NCI-H2227 (cell line): ENCODE measurements around the gene TXNL4A.

ENCODE experiments used
- DNase-seq: peaks from one replicate; lab custom pipeline; 2025; ENCODE audit not compliant: unreplicated experiment; lab: John Stamatoyannopoulos, UW

TXNL4A gene

DNA sequence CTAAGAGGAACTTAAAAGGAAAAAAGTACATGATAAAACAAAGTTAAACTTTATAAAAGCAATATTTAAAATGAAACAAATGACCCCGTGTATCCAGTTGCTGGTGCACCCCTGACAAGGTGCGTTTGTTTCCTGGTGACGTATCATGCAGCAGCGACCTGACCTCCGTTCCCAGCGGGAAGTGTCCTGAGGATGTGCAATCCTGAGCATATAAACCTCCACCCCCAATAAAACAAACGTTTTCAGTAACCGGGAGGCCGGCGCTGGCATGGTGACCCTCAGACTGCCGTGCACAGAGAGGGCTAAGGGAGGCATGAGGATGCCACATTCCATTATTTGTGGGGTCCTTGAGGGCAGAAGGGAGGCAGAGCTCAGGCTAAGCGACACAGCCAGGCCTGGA lies 51.7 kb downstream of the TXNL4A start:
- no peak for DNase-seq

DNA sequence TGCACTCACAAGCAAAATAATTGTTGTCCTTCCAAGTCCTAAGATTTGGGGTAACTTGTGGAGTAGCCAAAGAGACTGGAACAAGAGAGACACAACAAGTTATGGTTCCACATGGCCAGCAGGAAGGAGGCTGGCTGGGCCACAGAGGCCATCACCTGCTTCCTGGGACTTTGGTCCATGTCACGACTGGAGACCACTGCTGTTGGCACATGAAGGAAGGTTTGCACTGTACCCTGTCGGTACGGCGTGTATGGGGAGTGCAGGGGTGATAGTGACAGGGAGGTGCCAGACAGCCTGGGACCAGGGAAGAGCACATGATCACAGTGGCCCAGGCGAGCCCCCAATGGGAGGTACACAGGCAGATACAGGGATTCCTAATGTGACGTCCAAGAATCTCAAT lies 52.4 kb downstream of the TXNL4A start:
- DNase-seq, result no peak

DNA sequence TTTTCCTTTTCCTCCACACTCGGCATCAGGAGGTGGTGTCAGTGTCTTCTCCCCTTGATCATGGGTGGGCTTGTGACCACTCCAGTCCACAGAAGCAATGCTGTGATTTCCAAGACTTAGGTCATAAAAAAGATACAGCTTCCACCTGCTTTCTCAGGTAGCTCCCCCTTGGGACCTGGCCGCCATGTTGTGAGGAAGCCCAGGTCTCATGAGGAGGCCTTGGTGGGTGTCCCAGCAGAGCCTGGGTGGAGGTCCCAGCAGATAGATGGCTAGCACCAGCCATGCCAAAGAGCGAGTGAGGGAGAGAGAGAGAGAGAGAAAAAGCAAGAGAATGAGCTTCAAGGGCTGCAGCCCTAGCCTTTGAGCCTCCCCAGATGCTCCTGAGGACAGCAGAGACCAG lies 52.9 kb downstream of the TXNL4A start:
- DNase-seq, result no peak

DNA sequence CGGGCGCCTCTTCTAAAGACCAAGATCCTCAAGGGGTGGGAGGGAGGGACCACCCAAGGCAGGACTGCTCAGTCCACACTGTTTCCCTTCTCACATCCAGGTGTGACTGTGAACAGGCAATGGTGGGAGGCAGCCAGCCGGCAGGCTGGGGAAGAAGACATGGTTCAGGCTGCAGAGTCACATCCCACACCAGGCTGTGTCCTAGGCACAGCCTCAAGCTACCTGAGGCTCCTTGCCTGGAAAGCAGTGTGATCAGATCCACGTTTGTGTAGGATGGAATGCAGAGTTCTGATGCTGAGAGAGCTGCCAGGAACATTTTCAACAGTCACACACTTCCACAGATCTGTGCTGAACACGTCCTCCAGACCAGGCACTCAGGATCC lies 53.3 kb downstream of the TXNL4A start:
- no peak for DNase-seq

DNA sequence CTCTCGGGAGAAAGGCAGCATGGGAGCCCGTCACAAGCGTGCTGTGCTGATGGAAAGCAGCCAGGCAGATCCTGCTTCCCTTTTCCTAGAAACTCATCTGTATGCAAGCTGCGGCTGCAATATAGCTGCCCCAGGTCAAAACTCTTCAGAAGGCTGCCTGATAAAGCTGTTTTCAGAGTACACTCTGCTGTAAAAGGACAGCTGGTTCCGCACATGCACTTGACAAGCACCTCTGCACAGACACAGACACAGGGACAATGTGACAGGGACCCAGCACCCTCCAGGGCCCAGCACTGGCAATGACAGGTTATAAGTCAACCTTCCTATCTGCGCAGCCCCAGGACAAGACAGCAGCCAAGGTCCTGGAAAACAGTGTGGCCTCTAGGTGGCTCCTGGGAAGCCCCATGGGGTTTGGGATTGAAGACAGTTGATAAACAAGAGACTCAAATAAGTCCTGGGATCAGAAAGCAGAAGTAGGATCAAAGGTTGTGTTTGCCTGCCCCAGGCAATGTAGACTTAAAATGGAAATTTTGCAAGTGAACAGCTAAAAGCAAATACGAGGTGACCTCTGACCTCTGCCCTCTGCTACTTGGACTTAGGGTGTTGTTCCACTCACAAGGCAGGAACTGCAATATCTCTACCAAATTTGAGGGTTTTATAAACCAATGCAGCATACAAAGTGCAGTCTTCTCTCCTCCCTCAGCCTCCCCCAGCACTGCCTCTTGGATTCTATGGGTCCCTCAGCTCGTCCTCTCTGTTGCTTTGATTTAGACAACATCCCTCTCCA lies 53.9 kb downstream of the TXNL4A start:
- no peak for DNase-seq

DNA sequence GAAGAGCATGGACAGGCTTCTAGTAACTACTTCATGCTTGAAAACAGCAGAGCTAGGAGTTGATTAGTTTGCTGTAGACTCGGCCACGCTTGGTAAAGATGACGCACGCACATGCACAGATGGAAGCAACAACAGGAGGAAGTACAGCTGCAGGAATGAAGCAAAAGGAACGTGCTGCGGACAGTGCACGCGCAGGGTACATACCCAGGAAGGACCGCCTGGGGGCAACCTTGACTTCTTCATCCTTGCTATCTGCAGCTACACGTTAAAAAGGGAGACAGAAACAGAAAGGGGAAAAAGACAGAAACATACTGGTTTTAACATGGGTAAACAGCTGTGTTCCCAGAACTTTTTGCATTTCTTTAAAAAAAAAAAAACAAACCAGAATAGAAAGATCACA lies 54.6 kb downstream of the TXNL4A start:
- no peak for DNase-seq

DNA sequence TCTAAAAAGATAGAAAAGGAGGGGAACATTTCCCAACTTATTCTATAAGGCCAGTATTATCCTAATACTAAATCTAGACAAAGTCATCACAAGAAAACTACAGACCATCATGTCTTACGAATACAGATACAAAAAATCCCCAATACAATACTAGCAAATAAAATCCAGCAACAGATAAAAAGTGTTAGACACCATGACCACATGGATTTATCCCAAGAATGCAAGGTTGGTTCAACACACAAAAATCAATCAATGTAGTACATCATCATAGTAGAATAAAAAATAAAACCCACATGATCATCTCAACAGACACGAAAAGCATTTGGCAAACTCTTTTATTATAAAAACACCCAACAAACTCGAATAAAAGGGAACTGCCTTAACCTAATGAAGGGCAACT lies 55.5 kb downstream of the TXNL4A start:
- DNase-seq, result peak; percentile 7

DNA sequence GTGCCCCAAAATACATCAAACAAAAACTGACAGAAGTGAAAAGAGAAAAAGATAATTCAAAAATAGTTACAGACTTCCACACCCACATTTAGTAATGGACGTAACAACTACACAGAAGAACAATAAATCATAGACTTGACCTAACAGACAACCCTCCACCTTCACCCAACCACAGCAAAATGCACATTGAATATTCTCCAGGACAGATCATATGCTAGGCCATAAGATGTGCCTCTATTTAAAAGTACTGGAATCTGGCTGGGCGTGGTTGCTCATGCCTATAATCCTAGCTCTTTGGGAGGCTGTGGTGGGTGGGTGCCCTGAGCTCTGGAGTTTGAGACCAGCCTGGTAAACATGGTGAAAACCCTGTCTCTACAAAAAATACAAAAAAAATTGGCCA lies 56.9 kb downstream of the TXNL4A start:
- DNase-seq, result no peak

DNA sequence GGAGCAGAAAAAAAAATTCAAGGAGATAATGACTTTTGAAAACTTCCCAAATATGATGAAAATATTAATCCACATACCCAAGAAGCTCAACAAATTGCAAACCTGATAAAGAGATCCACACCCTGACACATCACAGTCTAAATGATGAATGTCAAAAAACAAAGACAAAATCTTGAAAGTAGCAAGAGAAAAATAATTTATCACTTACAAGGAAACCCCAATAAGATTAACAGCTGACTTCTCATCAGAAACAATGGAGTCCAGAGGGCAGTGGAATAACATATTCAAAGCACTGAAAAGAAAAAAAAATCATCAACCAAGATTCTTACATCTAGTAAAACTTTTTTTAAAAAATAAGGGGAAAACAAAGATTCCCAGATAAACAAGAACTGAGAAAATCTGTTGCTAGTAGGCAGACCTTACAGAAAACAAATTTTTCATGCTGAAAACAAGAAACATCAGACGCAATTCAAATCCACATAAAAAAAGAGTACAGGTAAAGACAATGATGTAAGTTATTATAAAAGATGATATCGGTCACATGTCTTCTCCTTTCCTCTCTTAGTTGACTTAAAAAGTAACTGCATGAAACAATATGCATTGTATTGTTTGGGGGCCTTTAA lies 58.2 kb downstream of the TXNL4A start:
- no peak for DNase-seq

DNA sequence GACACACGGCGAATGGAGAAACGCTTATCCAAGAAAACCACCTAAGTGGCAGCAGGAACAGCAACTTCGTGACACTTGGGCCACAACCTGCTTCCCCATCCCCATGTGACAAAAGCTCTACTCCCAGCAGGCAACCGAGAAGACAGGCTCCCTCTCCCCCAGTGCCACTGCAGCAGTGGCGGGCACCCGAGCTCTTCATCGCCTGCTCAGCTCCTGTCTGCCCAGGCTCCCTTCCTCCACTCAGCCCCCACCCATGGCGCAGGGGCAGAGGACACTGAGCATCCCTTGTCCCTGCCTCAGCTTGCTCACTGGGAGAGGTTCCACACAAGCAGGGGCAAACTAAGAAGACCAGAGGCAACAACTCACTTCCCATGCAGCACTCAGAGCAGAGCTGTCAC lies 59.8 kb downstream of the TXNL4A start:
- no peak for DNase-seq

DNA sequence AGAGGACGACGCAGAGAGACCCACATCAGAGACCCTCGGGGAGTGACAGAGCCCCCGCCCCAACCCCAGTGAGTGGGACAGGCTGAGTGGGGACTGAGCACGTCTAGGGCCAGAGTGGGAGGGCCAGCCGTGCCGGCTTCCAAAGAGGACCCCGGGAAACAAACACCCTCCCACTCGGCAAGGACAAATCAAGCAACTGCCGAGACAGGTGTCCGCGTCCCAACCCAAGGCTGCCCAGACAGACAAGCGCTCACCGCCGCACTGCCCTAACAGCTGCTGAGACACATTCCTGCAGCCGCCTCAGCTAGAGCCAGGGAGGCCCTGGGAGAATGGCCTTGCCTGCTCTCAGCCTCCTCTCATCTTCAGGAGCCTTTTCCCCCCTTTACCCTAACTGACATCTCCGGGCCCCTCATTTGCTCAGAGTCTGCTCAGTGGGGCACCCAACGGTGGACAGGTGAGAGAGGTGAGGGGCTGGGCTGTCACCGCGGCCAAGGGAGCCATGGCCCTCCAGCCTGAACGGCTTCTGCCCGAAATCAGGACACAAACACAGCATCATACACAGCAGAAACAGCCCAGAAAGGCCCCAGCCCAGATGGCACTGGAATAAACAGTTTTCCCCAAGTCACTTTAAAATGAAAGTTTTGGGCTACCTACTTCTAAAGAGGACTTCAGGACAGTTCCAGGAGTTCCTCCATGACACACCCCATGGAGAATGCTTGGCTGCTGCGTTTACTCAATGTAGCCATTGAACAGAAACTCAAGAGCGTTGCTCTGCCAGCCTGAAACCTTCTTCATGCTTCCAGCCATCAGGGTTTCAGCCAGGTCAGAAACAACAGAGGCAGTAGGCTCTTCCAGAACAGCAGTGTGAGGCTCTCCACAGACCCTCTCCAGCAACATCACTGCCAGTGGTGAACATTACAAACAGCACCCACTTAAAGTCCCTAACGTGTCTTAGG lies 60.5 kb downstream of the TXNL4A start:
- DNase-seq, result no peak

DNA sequence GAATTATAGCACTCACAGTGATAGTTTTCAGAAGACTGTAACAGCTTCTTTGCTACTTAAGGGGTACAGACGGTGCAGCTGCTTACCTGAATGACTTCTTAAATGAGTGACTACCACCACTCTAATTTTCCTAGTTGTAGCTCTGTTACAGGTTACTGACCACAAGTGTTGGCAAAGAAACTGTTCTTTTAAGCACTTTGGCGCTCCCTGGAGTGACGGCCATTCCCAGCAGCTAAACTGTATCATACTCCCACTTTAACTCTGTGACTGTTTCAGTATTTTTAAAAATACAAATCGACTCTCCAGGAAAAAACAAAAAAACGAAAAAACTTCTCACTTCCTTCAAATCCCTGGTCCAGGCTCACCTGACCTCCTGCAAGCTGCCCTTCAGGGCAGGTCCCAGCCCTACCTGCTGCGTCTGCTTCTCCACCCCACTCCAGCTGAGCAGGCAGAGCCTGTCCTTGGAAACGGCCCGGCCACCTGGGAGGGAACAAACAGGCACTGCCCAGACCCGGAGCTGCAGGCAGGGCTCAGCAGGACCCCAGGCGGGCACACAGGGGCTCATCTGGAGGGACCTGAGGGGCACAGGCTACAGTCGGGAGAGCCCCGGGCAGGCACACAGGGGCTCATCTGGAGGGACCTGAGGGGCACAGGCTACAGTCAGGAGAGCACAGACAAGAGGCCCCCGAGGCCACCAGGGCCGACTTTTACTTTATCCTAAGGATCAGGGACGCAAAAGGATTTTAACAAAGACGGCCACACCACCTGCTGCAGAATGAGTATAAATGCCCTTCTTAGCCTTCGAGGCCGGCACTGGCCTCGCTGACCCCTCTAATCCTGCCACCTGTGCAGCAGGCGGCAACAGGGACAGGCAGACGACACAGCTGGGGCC lies 61.4 kb downstream of the TXNL4A start:
- DNase-seq, result no peak

DNA sequence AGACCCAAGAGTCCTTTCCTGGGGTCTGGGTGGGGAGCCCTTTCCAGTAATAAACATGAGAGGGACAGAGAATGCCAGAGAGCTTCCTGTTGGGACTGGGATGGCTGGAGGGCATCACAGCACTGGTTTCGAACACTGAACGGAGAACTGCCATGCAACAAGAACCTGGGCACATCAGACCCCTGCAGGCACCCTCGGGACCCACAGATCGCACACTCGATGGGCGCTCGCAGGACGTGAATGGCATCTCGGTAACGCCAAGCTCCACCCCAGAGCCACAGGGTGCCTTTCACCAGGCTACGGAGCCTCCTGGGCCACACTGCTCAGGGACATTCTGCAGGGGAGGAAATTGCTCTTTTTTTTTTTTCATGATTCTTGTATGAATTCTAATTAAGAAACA lies 62.1 kb downstream of the TXNL4A start:
- DNase-seq, result no peak

DNA sequence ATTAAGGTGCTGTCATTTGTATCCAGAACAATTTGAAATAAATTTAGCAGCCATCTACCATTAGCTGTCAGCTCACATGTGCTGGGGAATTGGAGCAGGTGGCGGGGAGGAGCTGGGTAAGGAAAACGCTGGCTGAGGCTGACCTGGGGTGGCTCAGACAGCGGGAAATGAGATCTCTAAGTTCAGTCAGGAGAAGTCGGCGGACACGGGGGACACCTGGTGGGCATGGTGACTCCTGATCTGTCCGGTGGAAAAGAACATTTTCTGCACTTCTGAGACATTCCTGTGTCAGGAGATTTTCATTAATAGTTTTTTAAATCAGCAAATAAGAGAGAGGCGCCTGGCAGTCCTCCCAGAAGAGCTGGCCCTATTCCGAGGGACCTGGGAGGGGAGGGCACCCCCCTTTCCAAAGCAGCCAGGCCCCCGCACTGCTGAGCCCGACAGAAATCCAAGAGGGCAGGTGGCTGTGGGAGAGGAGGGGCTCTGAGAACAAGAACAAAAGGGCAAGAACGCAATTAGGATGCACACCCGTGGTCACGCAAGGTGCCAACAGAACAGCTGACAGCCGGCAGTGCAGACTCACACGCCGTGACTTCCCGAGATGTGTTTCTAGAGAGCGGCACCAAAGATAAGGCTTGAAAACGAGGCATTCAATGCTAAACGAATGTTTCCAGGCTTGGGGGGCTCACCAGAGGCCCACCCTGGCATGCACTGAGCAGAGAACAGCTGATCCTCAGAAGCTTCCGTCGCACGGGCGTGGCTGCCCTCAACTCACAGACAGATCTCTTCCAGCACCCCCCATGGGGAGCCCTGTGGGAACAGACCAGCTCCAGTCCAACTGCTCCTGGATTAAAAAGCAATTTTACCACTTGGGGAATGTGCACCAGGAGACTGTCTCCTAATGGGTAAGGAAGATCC lies 63.3 kb downstream of the TXNL4A start:
- no peak for DNase-seq

DNA sequence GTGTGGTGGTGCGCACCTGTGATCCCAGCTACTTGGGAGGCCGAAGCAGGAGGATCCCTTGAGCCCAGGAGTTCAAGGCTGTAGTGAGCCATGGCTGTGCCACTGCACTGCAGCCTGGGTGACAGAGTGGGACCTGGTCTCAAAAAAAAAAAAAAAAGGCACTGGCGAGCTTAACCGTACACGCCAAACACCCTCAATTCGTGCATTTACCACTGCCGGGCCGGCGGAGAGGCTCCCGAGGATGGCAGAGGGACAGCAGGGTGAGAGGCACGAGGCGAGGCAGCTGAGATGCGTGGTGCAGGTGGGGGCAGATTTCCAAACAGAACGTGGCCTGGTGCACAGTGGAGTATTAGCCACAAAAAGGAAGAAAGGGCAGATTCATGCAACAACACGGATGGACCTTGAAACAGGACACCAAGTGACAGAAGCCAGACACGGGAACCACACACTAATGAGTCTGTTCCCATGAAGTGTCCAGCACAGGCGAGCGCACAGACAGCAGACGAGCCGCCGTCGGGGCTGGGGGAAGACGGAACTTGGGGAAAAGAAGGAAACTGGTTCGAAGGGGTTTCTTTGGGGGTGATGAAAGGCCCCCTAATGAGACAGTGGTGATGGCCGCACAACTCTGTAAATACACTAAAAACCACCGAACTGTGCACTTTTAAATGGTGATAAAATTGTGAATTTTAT lies 64.3 kb downstream of the TXNL4A start:
- no peak for DNase-seq

DNA sequence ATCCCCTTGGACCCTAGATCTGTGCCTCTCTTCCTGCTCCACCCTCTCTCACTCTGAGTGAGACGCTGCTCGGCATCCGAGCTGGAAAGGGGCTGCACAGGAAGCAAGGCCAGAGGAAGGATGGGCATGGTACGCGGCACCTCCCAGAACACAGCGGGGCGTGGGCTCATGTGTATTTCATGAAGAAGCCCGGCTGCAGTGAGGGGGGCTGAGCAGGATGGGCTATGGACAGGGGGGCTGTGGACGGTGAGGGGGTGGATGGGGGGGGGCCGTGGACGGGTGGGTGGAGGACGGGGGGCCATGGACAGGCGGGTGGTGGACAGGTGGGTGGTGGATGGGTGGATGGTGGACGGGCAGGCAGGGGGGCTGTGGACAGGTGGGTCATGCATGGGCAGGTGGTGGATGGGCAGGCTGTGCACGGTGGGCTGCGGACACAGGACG lies 65.4 kb downstream of the TXNL4A start:
- no peak for DNase-seq

DNA sequence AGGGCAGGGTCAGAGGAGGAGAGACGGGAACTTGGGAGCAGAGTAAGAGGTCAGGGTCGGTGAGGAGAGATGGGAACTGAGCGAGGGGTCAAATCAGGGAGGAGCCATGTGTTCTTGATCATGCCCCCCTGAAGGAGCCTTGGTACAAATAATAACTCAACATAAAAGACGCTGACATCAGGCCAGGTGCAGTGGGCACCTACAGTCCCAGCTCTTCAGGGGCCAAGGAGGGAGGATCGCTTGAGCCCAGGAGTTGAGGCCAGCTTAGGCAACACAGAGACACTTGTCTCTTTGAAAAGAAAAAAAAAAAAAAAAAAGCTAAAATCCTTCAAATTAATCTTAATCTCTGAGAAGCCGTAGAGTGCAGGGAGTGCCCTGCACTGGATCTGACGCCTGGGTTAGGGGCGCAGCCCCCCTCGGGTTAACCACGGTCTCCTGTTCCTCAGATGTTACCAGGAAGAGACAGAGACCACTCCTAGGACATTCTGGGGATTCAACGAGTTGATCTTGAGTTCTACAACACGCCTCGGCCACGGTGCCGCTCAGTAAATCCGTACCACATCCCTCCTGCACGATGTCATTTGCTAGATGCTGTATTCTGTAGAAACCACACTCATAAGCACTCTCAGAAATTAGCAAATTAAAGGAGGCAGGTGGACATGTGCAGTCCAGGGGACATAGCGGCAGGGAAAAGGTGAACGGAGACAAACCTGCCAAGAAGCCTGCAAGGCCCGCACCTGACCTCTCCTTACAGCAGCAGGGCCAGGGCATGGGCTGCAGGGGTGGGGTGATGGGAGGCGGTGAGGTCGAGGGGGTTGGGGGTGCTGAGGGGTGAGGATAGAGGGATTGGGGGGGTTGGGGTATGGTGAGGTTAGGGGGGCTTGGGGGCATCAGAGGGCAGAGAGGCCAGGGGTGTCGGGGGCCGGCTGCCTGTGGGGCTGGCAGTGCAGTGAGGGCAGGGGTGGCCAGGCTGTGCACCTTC lies 66.1 kb downstream of the TXNL4A start:
- DNase-seq, result no peak
